Thyroid gland (tissue), 4 donors: Measurements from ENCODE around the gene CDH4.

Source experiments
- POLR2A ChIP-seq, 2 donors: fragments of 450-650 bp; IDR thresholded peaks; one replicate each; pipeline ENCODE4 v1.6.1; 2017; ENCODE audit warnings: antibody characterized with exemption in 2 of 2, mild to moderate bottlenecking in 2 of 2, moderate library complexity in 1 of 2
- TF ChIP-seq, protein P1 (sequence below), 6 experiments: fragments of 200-600 bp in 3 of 6; fragments of 450-650 bp in 3 of 6; sonication (generic) in 3 of 6; IDR thresholded peaks; one replicate each; pipeline ENCODE4 v1.5.1; 2016 to 2019; ENCODE audit warnings: antibody characterized with exemption in 6 of 6, mild to moderate bottlenecking in 2 of 6, inconsistent platforms in 1 of 6, moderate library complexity in 1 of 6

DNA sequence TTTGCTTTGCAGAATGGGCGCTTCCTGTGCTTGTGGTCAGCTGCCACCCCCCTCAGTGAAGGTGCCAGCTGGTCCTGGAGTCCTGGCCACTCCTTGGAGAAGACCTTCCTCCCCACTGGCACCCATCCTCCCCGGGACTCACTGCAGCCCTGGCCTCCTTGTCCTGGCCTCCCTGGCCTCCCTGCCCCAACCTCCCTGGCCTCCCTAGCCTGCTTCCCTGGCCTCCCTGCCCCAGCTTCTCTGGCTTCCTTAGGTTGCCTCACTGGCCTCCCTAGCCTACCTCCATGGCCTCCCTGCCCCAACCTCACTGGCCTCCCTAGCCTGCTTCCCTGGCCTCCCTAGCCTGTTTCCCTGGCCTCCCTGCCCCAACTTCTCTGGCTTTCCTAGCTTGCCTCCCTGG lies 297.8 kb downstream of the CDH4 start:
- TF ChIP-seq, protein P1, sequence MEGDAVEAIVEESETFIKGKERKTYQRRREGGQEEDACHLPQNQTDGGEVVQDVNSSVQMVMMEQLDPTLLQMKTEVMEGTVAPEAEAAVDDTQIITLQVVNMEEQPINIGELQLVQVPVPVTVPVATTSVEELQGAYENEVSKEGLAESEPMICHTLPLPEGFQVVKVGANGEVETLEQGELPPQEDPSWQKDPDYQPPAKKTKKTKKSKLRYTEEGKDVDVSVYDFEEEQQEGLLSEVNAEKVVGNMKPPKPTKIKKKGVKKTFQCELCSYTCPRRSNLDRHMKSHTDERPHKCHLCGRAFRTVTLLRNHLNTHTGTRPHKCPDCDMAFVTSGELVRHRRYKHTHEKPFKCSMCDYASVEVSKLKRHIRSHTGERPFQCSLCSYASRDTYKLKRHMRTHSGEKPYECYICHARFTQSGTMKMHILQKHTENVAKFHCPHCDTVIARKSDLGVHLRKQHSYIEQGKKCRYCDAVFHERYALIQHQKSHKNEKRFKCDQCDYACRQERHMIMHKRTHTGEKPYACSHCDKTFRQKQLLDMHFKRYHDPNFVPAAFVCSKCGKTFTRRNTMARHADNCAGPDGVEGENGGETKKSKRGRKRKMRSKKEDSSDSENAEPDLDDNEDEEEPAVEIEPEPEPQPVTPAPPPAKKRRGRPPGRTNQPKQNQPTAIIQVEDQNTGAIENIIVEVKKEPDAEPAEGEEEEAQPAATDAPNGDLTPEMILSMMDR (IDR thresholded peaks at IDR 0.05) = no peak
- no peak for TF ChIP-seq POLR2A (IDR thresholded peaks at IDR 0.05)
